ENCODE measurements around the gene MX1. TPM values are rescaled to one million over a fixed set of nuclear protein-coding genes. Genes with fewer than 3 reads are reported as not detected.

The MX1 gene
- total RNA-seq, 1 experiment from 2014 or later = 1.6 TPM

Other genes starting within 250 kb of the MX1 start
- 0.31 and 0.55 TPM in 2 replicates for gene FAM3B, start 109.4 kb upstream of the MX1 start, total RNA-seq (2014; rRNA removed; shearing (Covaris generic))
- gene MX2, start 64.2 kb upstream of the MX1 start, total RNA-seq (2014; rRNA removed; shearing (Covaris generic)) = 0.45 and 2.1 TPM in 2 replicates
- gene TMPRSS2, start 81.9 kb downstream of the MX1 start, total RNA-seq (2014; rRNA removed; shearing (Covaris generic)) = 2.6 and 3.0 TPM in 2 replicates